H9 (cell line): Measurements from ENCODE around the gene MAP3K20. TPM values are rescaled to one million over a fixed set of nuclear protein-coding genes. Genes with fewer than 3 reads are reported as not detected.

Experiments used
- DNase-seq: peaks from one replicate; pipeline ENCODE4 v3.0.0-alpha.2; 2017
- H2AFZ ChIP-seq: one replicate; pipeline ENCODE4 v1.6.1; 2013; ENCODE audit warnings: mild to moderate bottlenecking, low read length, control low read depth, moderate library complexity
- H2AK5ac ChIP-seq: 2 replicates; pipeline ENCODE4 v1.6.1; 2013; ENCODE audit warnings: low read length, control low read depth, mixed read lengths; ENCODE audit not compliant: insufficient read length
- H2BK120ac ChIP-seq: one replicate; pipeline ENCODE4 v1.6.1; 2013; ENCODE audit warnings: low read depth, mild to moderate bottlenecking, low read length, control low read depth, inconsistent platforms; ENCODE audit not compliant: poor library complexity, severe bottlenecking
- H2BK12ac ChIP-seq: 2 replicates; pipeline ENCODE4 v1.6.1; 2013; ENCODE audit warnings: low read length, control low read depth, mixed read lengths, low read depth; ENCODE audit not compliant: insufficient read length
- H2BK15ac ChIP-seq: 2 replicates; pipeline ENCODE4 v1.6.1; 2013; ENCODE audit warnings: low read depth, low read length, control low read depth
- H2BK20ac ChIP-seq: one replicate; pipeline ENCODE4 v1.6.1; 2013; ENCODE audit warnings: low read depth, mild to moderate bottlenecking, low read length, control low read depth, inconsistent platforms; ENCODE audit not compliant: poor library complexity, severe bottlenecking
- H2BK5ac ChIP-seq: 2 replicates; pipeline ENCODE4 v1.6.1; 2013; ENCODE audit warnings: low read length, control low read depth, mixed read lengths; ENCODE audit not compliant: insufficient read length
- H3K14ac ChIP-seq: 2 replicates; pipeline ENCODE4 v1.6.1; 2013; ENCODE audit warnings: low read length, control low read depth; ENCODE audit not compliant: insufficient read depth
- H3K18ac ChIP-seq: 2 replicates; pipeline ENCODE4 v1.6.1; 2013; ENCODE audit warnings: low read depth, mild to moderate bottlenecking, mixed read lengths, low read length, control low read depth; ENCODE audit not compliant: insufficient read length
- H3K23ac ChIP-seq: 2 replicates; pipeline ENCODE4 v1.6.1; 2013; ENCODE audit warnings: low read length, control low read depth, mixed read lengths, low read depth; ENCODE audit not compliant: insufficient read length
- H3K23me2 ChIP-seq: 2 replicates; pipeline ENCODE4 v1.6.1; 2013; ENCODE audit warnings: low read depth, mild to moderate bottlenecking, mixed read lengths, low read length, control low read depth; ENCODE audit not compliant: insufficient read length, poor library complexity, severe bottlenecking
- H3K27ac ChIP-seq: 2 replicates; pipeline ENCODE4 v1.5.1; 2013; ENCODE audit warnings: low read length, control low read depth, mixed read lengths, low read depth; ENCODE audit not compliant: insufficient read length
- H3K27me3 ChIP-seq: 2 replicates; pipeline ENCODE4 v1.6.1; 2013; ENCODE audit warnings: low read length, control low read depth, inconsistent platforms; ENCODE audit not compliant: insufficient read depth
- H3K4ac ChIP-seq: 2 replicates; pipeline ENCODE4 v1.6.1; 2013; ENCODE audit warnings: low read depth, mild to moderate bottlenecking, control low read depth, inconsistent platforms, low read length, moderate library complexity
- H3K4me1 ChIP-seq: 2 replicates; pipeline ENCODE4 v1.6.1; 2013; ENCODE audit warnings: low read length, control low read depth, inconsistent platforms; ENCODE audit not compliant: insufficient read depth
- H3K4me2 ChIP-seq: 2 replicates; pipeline ENCODE4 v1.6.1; 2013; ENCODE audit warnings: low read length, control low read depth, mixed read lengths; ENCODE audit not compliant: insufficient read length, insufficient read depth
- H3K56ac ChIP-seq: 2 replicates; pipeline ENCODE4 v1.6.1; 2013; ENCODE audit warnings: low read depth, mild to moderate bottlenecking, mixed read lengths, low read length, control low read depth; ENCODE audit not compliant: insufficient read length
- H3K79me1 ChIP-seq: 2 replicates; pipeline ENCODE4 v1.6.1; 2013; ENCODE audit warnings: low read depth, mild to moderate bottlenecking, moderate library complexity, low read length, control low read depth, inconsistent platforms; ENCODE audit not compliant: insufficient read depth, poor library complexity, severe bottlenecking
- H3K79me2 ChIP-seq: 2 replicates; pipeline ENCODE4 v1.6.1; 2013; ENCODE audit warnings: low read length, control low read depth, inconsistent platforms; ENCODE audit not compliant: insufficient read depth
- H3K9ac ChIP-seq: 2 replicates; pipeline ENCODE4 v1.6.1; 2013; ENCODE audit warnings: low read length, control low read depth, mixed read lengths; ENCODE audit not compliant: insufficient read length; ENCODE audit errors: extremely low read depth
- H3K9me3 ChIP-seq: one replicate; pipeline ENCODE4 v1.6.1; 2013; ENCODE audit warnings: low read depth, low read length, inconsistent platforms; ENCODE audit not compliant: control insufficient read depth
- H3T11ph ChIP-seq: one replicate; pipeline ENCODE4 v1.6.1; 2013; ENCODE audit warnings: mild to moderate bottlenecking, low read length, control low read depth, inconsistent platforms
- H4K20me1 ChIP-seq: one replicate; pipeline ENCODE4 v1.6.1; 2013; ENCODE audit not compliant: control insufficient read depth, insufficient read length, insufficient read depth
- H4K5ac ChIP-seq: 2 replicates; pipeline ENCODE4 v1.6.1; 2013; ENCODE audit warnings: low read depth, mild to moderate bottlenecking, mixed read lengths, low read length, control low read depth; ENCODE audit not compliant: insufficient read length
- H4K8ac ChIP-seq: replicated peaks from 2 replicates; pipeline ENCODE4 v1.6.1; 2013; ENCODE audit warnings: low read length, control low read depth, mixed read lengths, low read depth; ENCODE audit not compliant: insufficient read length
- H4K91ac ChIP-seq: 2 replicates; pipeline ENCODE4 v1.6.1; 2013; ENCODE audit warnings: low read depth, mild to moderate bottlenecking, moderate library complexity, mixed read lengths, low read length, control low read depth; ENCODE audit not compliant: insufficient read length
- H3K27ac Mint-ChIP-seq, 3 experiments: 2 replicates in 2 of 3; 3 replicates in 1 of 3; pipeline ENCODE4 v1.8.0; 2020 to 2021; ENCODE audit warnings: mixed read lengths in 3 of 3, mild to moderate bottlenecking in 1 of 3, moderate library complexity in 1 of 3
- H3K27me3 Mint-ChIP-seq: 2 replicates; pipeline ENCODE4 v1.8.0; 2021; ENCODE audit warnings: low read depth, mild to moderate bottlenecking, moderate library complexity, mixed read lengths
- H3K36me3 Mint-ChIP-seq, 3 experiments: 2 replicates in 2 of 3; 3 replicates in 1 of 3; pipeline ENCODE4 v1.8.0; 2020 to 2021; ENCODE audit warnings: low read depth in 3 of 3, mixed read lengths in 3 of 3; ENCODE audit not compliant: insufficient read depth in 1 of 3
- H3K4me1 Mint-ChIP-seq, 2 experiments: 2 replicates each; pipeline ENCODE4 v1.8.0; 2020; ENCODE audit warnings: mixed read lengths in 2 of 2
- H3K4me3 Mint-ChIP-seq, 2 experiments: 2 replicates in 1 of 2; 3 replicates in 1 of 2; pipeline ENCODE4 v1.8.0; 2020 to 2021; ENCODE audit warnings: mild to moderate bottlenecking in 2 of 2, mixed read lengths in 2 of 2, moderate library complexity in 1 of 2
- H3K9me3 Mint-ChIP-seq, 2 experiments: 2 replicates in 1 of 2; 3 replicates in 1 of 2; pipeline ENCODE4 v1.8.0; 2020; ENCODE audit warnings: mild to moderate bottlenecking in 2 of 2, mixed read lengths in 2 of 2, moderate library complexity in 1 of 2
- CTCF ChIP-seq: fragments of 200-600 bp; sonication (generic); conservative IDR thresholded peaks from 3 replicates; pipeline ENCODE4 v1.8.0; 2021; ENCODE audit warnings: antibody characterized with exemption, mild to moderate bottlenecking
- WGBS: extraction: QIAGEN DNeasy Blood & Tissue Kit; methylation state at CpG from one replicate; pipeline ENCODE4 v1.1.7; 2013; ENCODE audit warnings: missing lambda C conversion rate, low lambda C conversion rate, mixed read lengths; ENCODE audit not compliant: insufficient read length; ENCODE audit errors: extremely low coverage; 5-methylcytosine and 5-hydroxymethylcytosine counted together
- total RNA-seq: library from RNA; stranded (reverse); gene quantifications from 2 replicates; pipeline ENCODE4 v1.2.1, GENCODE V29; 2021

The MAP3K20 gene
- total RNA-seq, 1 experiment from 2014 or later, result 8.7 TPM

GRCh38 chr2:173286153-173286809, 210.6 kb downstream of the MAP3K20 start:
- Histone ChIP-seq H3K79me1 (no peaks in the 10 kb centered on the region), H3K27me3 (no peaks in the 10 kb centered on the region), H2BK12ac (no peak overlapping the region), H3K18ac (no peak overlapping the region), H2BK5ac (no peak overlapping the region), H3K27ac (no peak overlapping the region), H4K91ac (no peak overlapping the region), H3K4ac (no peak overlapping the region), H3K9me3 (no peaks in the 10 kb centered on the region), H4K8ac (no peak overlapping the region), H3K79me2 (no peaks in the 10 kb centered on the region), H2BK15ac (no peak overlapping the region), H2AK5ac (no peak overlapping the region), H3K23ac (no peak overlapping the region), H2BK20ac (no peak overlapping the region), H3K4me2 (no peak overlapping the region), H3K4me1 (no peaks in the 10 kb centered on the region), H2BK120ac (no peak overlapping the region), H3K14ac (no peak overlapping the region), H2AFZ (no peak overlapping the region), H3K9ac (no peak overlapping the region), H3K23me2 (no peaks in the 10 kb centered on the region), H4K20me1 (no peaks in the 10 kb centered on the region), H3K56ac (no peak overlapping the region), H4K5ac (no peak overlapping the region), H3T11ph (no peak overlapping the region)
- no peak for TF ChIP-seq CTCF
- Mint-ChIP-seq H3K36me3 (peaks cover 0 to 18% (median 5%) of the 10 kb centered on the region in 3 experiments), H3K4me3 (no peak overlapping the region), H3K27me3 (no peaks in the 10 kb centered on the region; the same call in 1 of the 2 replicates), H3K27ac (no peak overlapping the region), H3K4me1 (no peaks in the 10 kb centered on the region), H3K9me3 (peaks cover 8 to 19% of the 10 kb centered on the region in 2 experiments; a peak in 4 of 5 replicates)
- no CpG with 5 or more reads among the region's 7 CpGs for WGBS
- DNase-seq, result no peak
